Cardiac muscle cell (in vitro differentiated cells and primary cell): Measurements from ENCODE around the gene TMEM255B. TPM values are rescaled to one million over a fixed set of nuclear protein-coding genes. Genes with fewer than 3 reads are reported as not detected.

Experiments used
- DNase-seq, 2 donors: peaks; one replicate each; pipeline versions ENCODE4 v3.0.0 to v3.0.0-alpha.2; 2010 to 2017; ENCODE audit warnings: low read depth in 1 of 2, low spot score in 1 of 2
- H3K27ac ChIP-seq: fragments of 200-600 bp; sonication (generic); 2 replicates; pipeline ENCODE4 v1.5.1; 2016
- H3K27me3 ChIP-seq: fragments of 200-600 bp; sonication (generic); 2 replicates; pipeline ENCODE4 v1.6.0; 2016; ENCODE audit warnings: control low read depth
- H3K36me3 ChIP-seq: fragments of 200-600 bp; sonication (generic); 2 replicates; pipeline ENCODE4 v1.5.1; 2016; ENCODE audit warnings: control low read depth
- H3K4me1 ChIP-seq: fragments of 200-600 bp; sonication (generic); 2 replicates; pipeline ENCODE4 v1.8.1; 2017; ENCODE audit warnings: low read depth, mild to moderate bottlenecking, mixed run types
- H3K4me3 ChIP-seq: fragments of 200-600 bp; sonication (generic); 2 replicates; pipeline ENCODE4 v1.5.1; 2016; ENCODE audit warnings: mild to moderate bottlenecking
- H3K9me3 ChIP-seq: fragments of 200-600 bp; sonication (generic); 2 replicates; pipeline ENCODE4 v1.5.1; 2017; ENCODE audit warnings: low read depth, mild to moderate bottlenecking, control low read depth
- CTCF ChIP-seq: IDR thresholded peaks from 2 replicates; pipeline ENCODE4 v1.5.1; 2012; ENCODE audit warnings: low read depth, mild to moderate bottlenecking, low read length
- polyA plus RNA-seq: library from polyadenylated mRNA; unstranded; fragments of >200 nt; fragmentation: Nextera tagmentation; extraction: Ambion mirVana; gene quantifications from 2 replicates; pipeline ENCODE4 v1.2.1, GENCODE V29; 2016
- total RNA-seq: library from RNA; depleted of rRNA; stranded (reverse); fragments of >200 nt; gene quantifications from 2 replicates; pipeline ENCODE4 v1.2.3, GENCODE V29; 2016

TMEM255B gene
- total and polyA plus RNA-seq, 2 experiments from 2014 or later: 0.17 TPM; not detected in 1

- Histone ChIP-seq H3K9me3 (no peaks in the 10 kb centered on the region), H3K36me3 (no peaks in the 10 kb centered on the region), H3K27me3 (no peaks in the 10 kb centered on the region), H3K4me1 (peaks cover 15% of the 10 kb centered on the region), H3K4me3 (no peak overlapping the region), H3K27ac (no peak overlapping the region)
- DNase-seq: no peak
- TF ChIP-seq CTCF: no peak
These were observed 86.0 kb downstream of the TMEM255B start for GRCh38 chr13:113845055-113845454.

GRCh38 chr13:113845723-113846635 is 87.0 kb downstream of the TMEM255B start:
- no peak overlapping the region for H3K27ac ChIP-seq
- H3K4me1 ChIP-seq: peaks cover 15% of the 10 kb centered on the region
- H3K27me3 ChIP-seq: no peaks in the 10 kb centered on the region
- no peak overlapping the region for H3K4me3 ChIP-seq
- H3K9me3 ChIP-seq: no peaks in the 10 kb centered on the region
- DNase-seq: no peak
- no peak for TF ChIP-seq CTCF
- no peaks in the 10 kb centered on the region for H3K36me3 ChIP-seq

- Histone ChIP-seq H3K36me3 (no peaks in the 10 kb centered on the region), H3K27ac (no peak overlapping the region), H3K4me3 (no peak overlapping the region), H3K9me3 (no peaks in the 10 kb centered on the region), H3K4me1 (peaks cover 15% of the 10 kb centered on the region), H3K27me3 (no peaks in the 10 kb centered on the region)
- TF ChIP-seq CTCF: no peak
- DNase-seq: no peak
These were observed 87.8 kb downstream of the TMEM255B start for GRCh38 chr13:113846636-113847318.

GRCh38 chr13:113848020-113848419 is 89.0 kb downstream of the TMEM255B start:
- TF ChIP-seq CTCF: no peak
- no peaks in the 10 kb centered on the region for H3K27me3 ChIP-seq
- DNase-seq: no peak
- H3K4me3 ChIP-seq: no peak overlapping the region
- H3K36me3 ChIP-seq: no peaks in the 10 kb centered on the region
- no peaks in the 10 kb centered on the region for H3K9me3 ChIP-seq
- H3K27ac ChIP-seq: no peak overlapping the region
- peaks cover 8% of the 10 kb centered on the region for H3K4me1 ChIP-seq

GRCh38 chr13:113848431-113849260 is 89.6 kb downstream of the TMEM255B start:
- DNase-seq: no peak

More at GRCh38 chr13:113848431-113849260, 89.6 kb downstream of the TMEM255B start:
- H3K36me3 ChIP-seq: no peaks in the 10 kb centered on the region
- no peak for TF ChIP-seq CTCF
- no peaks in the 10 kb centered on the region for H3K9me3 ChIP-seq
- H3K27me3 ChIP-seq: no peaks in the 10 kb centered on the region
- peaks cover 4% of the 10 kb centered on the region for H3K4me1 ChIP-seq
- no peak overlapping the region for H3K4me3 ChIP-seq
- H3K27ac ChIP-seq: no peak overlapping the region
